Heart left ventricle (tissue), 16 donors: ENCODE measurements around the gene PSMC4. TPM values are rescaled to one million over a fixed set of nuclear protein-coding genes. Genes with fewer than 3 reads are reported as not detected.

Experiments used
- ATAC-seq, 4 donors: fragments of 200-7000 bp; cut with Tn5 transposase; one replicate each; pipeline ENCODE4 v1.9.1; 2020 to 2022; ENCODE audit warnings: moderate library complexity in 4 of 4, mild to moderate bottlenecking in 3 of 4, moderate number of reproducible peaks in 1 of 4
- DNase-seq, 5 donors: peaks; one replicate each; pipeline ENCODE4 v3.0.0-alpha.2; 2020
- H3K27ac ChIP-seq, 12 donors: fragments of 200-600 bp; sonication (generic) in 4 of 12; one replicate each; pipeline versions ENCODE4 v1.5.0 to v1.8.0; 2016 to 2022; ENCODE audit warnings: mild to moderate bottlenecking in 2 of 12
- H3K27me3 ChIP-seq, 9 donors: fragments of 200-600 bp; sonication (generic) in 2 of 9; one replicate each; pipeline versions ENCODE4 v1.5.1 to v1.8.0; 2016 to 2022; ENCODE audit warnings: mild to moderate bottlenecking in 3 of 9
- H3K36me3 ChIP-seq, 9 donors: fragments of 200-600 bp; sonication (generic) in 2 of 9; one replicate each; pipeline versions ENCODE4 v1.5.0 to v1.8.0; 2018 to 2022; ENCODE audit warnings: mild to moderate bottlenecking in 2 of 9
- H3K4me1 ChIP-seq, 12 donors: fragments of 200-600 bp; sonication (generic) in 4 of 12; one replicate each; pipeline versions ENCODE4 v1.5.0 to v1.8.0; 2016 to 2022; ENCODE audit warnings: mild to moderate bottlenecking in 3 of 12
- H3K4me3 ChIP-seq, 12 donors: fragments of 200-600 bp; sonication (generic) in 4 of 12; one replicate each; pipeline versions ENCODE4 v1.5.0 to v1.8.0; 2017 to 2022; ENCODE audit warnings: mild to moderate bottlenecking in 9 of 12, moderate library complexity in 4 of 12
- H3K9me3 ChIP-seq, 12 donors: fragments of 200-600 bp; sonication (generic) in 4 of 12; one replicate each; pipeline versions ENCODE4 v1.5.0 to v1.8.0; 2016 to 2022; ENCODE audit warnings: mild to moderate bottlenecking in 1 of 12
- POLR2A ChIP-seq, 2 donors: fragments of 450-650 bp; IDR thresholded peaks; one replicate each; pipeline ENCODE4 v1.6.1; 2017; ENCODE audit warnings: antibody characterized with exemption in 2 of 2, mild to moderate bottlenecking in 2 of 2, moderate library complexity in 2 of 2
- WGBS, 4 donors: extraction: QIAGEN DNeasy Blood & Tissue Kit in 2 of 4; methylation state at CpG; one replicate each; pipeline versions ENCODE4 v1.1.5 to v1.1.7; 2013 to 2018; 5-methylcytosine and 5-hydroxymethylcytosine counted together
- intact Hi-C, 10 donors: fragments of 100-400 bp; cut with DNase I; formaldehyde crosslinking; loops; one replicate each; pipeline versions ENCODE4 v1.11.1 to v1.14.2; 2022
- polyA plus RNA-seq, 2 donors: library from polyadenylated mRNA; stranded (reverse); fragments of 200-250 nt; gene quantifications; one replicate each; pipeline ENCODE4 v1.2.3, GENCODE V29; 2013
- total RNA-seq, 9 donors: library from RNA; depleted of rRNA in 2 of 9; stranded (reverse); fragments of >200 nt in 2 of 9; fragmentation: NEBNext Ultra II Directional in 3 of 9; extraction: Animal tissue kit (Norgen Biotek cat#: 25700) in 3 of 9; gene quantifications; one replicate each; pipeline versions ENCODE4 v1.1.0 to v1.2.4, GENCODE V29; 2016 to 2023
- TF ChIP-seq, protein P1 (sequence below), 12 donors: fragments of 200-600 bp; sonication (generic) in 4 of 12; IDR thresholded peaks; one replicate each; pipeline versions ENCODE4 v1.5.0 to v1.8.0; 2018 to 2022; ENCODE audit warnings: antibody characterized with exemption in 12 of 12, mild to moderate bottlenecking in 5 of 12
- donor health status: ischemic (EF 13 %, LVEDD 7.1; RV severe dilation, severe dysfunction).
- donor health status: healthy with polysubstance abuse.
- donor health status: DM: no; HTN: yes; CAD: no.
- donor health status: DM: no; HTN: no; CAD: no.
- donor health status: ischemic (EF 25% LVEDD 6.9; RV normal size, moderate dysfunction).
- donor health status: ischemic (EF 25% LVEDD 5.7; RV mildly dilated, moderate dysfunction).
- donor health status: healthy.
- donor health status: DM: yes; HTN: yes; CAD: no.
- donor health status: ischemic (EF 35%, LVEDD 5.7; RV mildly dilated, moderate dysfunction).
- donor health status: nonischemic (EF 11% LVEDD 7.7; RV severe dilation, severe dysfunction).
- donor health status: DM: yes; HTN: yes; CAD: no.
- donor health status: PGD.
- donor health status: ischemic (EF 29% LVEDD 5.4; RV normal size, mild dysfunction).
- donor health status: nonischemic (EF 23%, LVEDD 6.1; RV moderate dilation, normal function).

PSMC4 gene
- total and polyA plus RNA-seq, 11 donors, result 58.5 to 120 (median 78.6) TPM

DNA sequence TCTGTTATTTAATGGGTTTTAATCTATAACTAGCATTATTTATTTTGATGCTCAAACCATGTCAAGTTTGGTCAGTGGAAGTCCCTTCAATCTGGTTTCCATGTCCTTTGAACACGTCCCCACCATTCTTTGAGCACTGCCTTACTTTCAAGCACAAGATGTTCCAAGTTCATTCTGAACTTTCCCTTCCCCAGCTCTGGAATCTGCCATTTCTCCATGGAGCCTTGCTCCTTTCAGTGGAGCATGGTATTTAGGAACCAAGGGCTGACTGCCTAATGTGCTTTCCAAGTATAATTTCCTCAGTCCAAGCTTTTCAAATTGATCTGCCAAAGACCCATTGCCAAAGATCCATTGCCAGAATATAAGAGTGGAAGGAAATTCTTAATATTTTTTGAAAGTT is 24.8 kb downstream of the PSMC4 start:
- ATAC-seq (no peak), DNase-seq (no peak)
- WGBS, 4 donors, result 70 to 86% (median 78%) methylated on average over 1 of the region's 1 CpG
- Histone ChIP-seq H3K27me3 (no peaks in the 10 kb centered on the region), H3K4me1 (peaks cover 0 to 22% (median 15%) of the 10 kb centered on the region in 12 donors), H3K4me3 (peak overlapping the region in 9 of 12 donors; percentile 73 to 84 (median 79)), H3K36me3 (peaks cover 0 to 23% (median 0%) of the 10 kb centered on the region in 9 donors), H3K9me3 (peaks cover 0 to 12% (median 2%) of the 10 kb centered on the region in 12 donors), H3K27ac (peak overlapping the region in 1 of 12 donors; percentile 91)
- intact Hi-C loops, result loop anchor here in 3 of 10 donors (2.0 to 5.0 kb wide), 2 partner anchors 25 to 62 kb away; partner anchors contain the start of genes PSMC4 (in 3 of the 3) and ZNF780B (in 1 of the 3)
- no peak for TF ChIP-seq POLR2A (IDR thresholded peaks at IDR 0.05)
- TF ChIP-seq, protein P1, sequence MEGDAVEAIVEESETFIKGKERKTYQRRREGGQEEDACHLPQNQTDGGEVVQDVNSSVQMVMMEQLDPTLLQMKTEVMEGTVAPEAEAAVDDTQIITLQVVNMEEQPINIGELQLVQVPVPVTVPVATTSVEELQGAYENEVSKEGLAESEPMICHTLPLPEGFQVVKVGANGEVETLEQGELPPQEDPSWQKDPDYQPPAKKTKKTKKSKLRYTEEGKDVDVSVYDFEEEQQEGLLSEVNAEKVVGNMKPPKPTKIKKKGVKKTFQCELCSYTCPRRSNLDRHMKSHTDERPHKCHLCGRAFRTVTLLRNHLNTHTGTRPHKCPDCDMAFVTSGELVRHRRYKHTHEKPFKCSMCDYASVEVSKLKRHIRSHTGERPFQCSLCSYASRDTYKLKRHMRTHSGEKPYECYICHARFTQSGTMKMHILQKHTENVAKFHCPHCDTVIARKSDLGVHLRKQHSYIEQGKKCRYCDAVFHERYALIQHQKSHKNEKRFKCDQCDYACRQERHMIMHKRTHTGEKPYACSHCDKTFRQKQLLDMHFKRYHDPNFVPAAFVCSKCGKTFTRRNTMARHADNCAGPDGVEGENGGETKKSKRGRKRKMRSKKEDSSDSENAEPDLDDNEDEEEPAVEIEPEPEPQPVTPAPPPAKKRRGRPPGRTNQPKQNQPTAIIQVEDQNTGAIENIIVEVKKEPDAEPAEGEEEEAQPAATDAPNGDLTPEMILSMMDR (IDR thresholded peaks at IDR 0.05), result no peak

DNA sequence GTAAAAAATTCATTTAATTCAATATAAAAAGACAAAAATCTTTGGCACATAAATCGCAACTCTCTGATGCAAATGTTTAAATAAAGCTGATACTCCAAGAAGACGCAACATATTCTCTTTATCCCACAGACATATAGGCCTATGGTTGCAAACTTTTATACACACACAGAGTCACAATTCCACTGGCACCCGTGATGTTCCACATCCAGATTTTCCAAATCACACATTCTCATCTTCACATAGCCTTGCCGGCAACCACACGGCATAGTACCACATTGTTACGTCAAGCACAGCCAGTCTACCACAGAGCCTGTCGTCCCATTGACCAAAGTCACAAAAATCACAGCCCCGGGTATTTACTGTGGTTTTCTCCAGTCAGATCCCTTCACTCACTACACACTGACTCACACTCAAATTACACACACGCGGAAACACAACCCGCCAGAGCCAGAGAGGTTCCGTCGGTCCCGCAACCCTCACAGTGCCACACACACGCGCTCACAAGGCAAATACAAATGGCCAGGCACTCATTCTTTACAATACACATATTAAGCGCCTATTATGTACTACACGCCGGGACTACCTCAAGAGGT is 25.3 kb downstream of the PSMC4 start:
- ATAC-seq (peak; percentile 23 to 54 (median 44)), DNase-seq (peak in 2 of 5 donors; percentile 15 to 32)
- H3K9me3 ChIP-seq, result peaks cover 0 to 12% (median 2%) of the 10 kb centered on the region in 12 donors
- H3K4me1 ChIP-seq, result peaks cover 0 to 22% (median 15%) of the 10 kb centered on the region in 12 donors
- H3K36me3 ChIP-seq, result peaks cover 0 to 23% (median 0%) of the 10 kb centered on the region in 9 donors
- TF ChIP-seq, protein P1 (IDR thresholded peaks at IDR 0.05), result no peak
- TF ChIP-seq POLR2A (IDR thresholded peaks at IDR 0.05), result no peak
- intact Hi-C loops, result loop anchor here in 3 of 10 donors (2.0 to 5.0 kb wide), 2 partner anchors 26 to 61 kb away; partner anchors contain the start of genes PSMC4 (in 3 of the 3) and ZNF780B (in 1 of the 3)
- 10 to 11% (median 11%) methylated on average over 19 of the region's 19 CpGs for WGBS, 4 donors
- peak overlapping the region; percentile 49 to 84 (median 74) for H3K4me3 ChIP-seq
- H3K27ac ChIP-seq, result peak overlapping the region; percentile 73 to 96 (median 89)
- no peaks in the 10 kb centered on the region for H3K27me3 ChIP-seq

DNA sequence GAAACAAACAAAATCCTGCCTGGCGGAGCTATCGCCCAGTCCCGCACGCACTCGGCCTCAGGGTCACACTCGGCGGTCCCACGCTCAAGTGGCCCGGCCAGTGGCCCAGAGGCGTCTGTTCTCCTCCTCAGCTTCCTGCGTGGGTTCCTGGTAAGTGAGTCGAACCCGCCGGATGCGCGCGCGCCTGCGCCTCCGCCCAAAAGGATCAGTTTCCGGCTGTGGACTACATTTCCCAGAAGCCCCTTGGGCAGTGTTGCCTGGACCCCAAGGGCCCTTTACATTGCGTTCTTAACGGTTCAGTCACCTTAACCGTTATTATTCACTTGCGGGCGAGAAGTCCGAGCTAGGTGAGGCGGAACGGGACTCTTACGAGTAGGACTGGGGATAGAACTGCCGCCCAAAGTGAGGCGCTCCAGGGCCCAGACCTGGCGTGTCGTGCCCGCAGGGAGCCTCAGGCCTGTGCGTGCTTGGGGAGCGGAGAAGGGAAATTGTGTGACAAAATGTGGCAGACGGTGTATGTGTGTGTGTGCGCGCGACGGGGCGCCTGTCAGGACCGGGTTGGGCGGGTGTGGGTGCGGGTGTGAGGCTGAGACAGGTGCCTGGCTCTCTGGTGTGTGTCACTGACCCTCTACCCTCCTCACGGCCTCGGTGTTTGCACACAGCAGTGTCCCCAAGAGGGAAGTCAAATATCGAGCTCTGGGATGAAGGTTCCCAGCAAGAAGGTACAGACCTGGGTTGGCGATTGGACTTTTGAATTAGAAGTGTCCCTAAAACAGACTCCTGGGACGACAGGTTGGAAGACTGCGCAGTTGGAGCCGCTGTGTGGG is 26.1 kb downstream of the PSMC4 start, which contains the start of gene ZNF546:
ZNF546 (plus strand) TSS at position 250 of the 827 bp plus-strand sequence. CDS start 1,267 bp downstream, outside the sequence.
- WGBS, 4 donors, result 4 to 6% (median 5%) methylated on average over 43 to 53 of the region's 53 CpGs
- Histone ChIP-seq H3K4me3 (peak within 1 kb of the TSS; percentile 49 to 84 (median 74)), H3K4me1 (peaks cover 0 to 22% (median 15%) of the 10 kb centered on the region in 12 donors), H3K36me3 (peaks cover 0 to 23% (median 0%) of the 10 kb centered on the region in 9 donors), H3K27ac (peak within 1 kb of the TSS; percentile 73 to 96 (median 89)), H3K27me3 (no peaks in the 10 kb centered on the region), H3K9me3 (peaks cover 0 to 12% (median 2%) of the 10 kb centered on the region in 12 donors)
- intact Hi-C loops, result loop anchor here in 3 of 10 donors (2.0 to 5.0 kb wide), 2 partner anchors 26 to 60 kb away; partner anchors contain the start of genes PSMC4 (in 3 of the 3) and ZNF780B (in 1 of the 3)
- peak; percentile 67 to 94 for TF ChIP-seq POLR2A (IDR thresholded peaks at IDR 0.05)
- TF ChIP-seq, protein P1 (IDR thresholded peaks at IDR 0.05), result no peak
- peak; percentile 93 to 96 (median 94) for DNase-seq
- peak; percentile 97 to 99 (median 98) for ATAC-seq
